Bronchial epithelial cell (primary cell): ENCODE measurements around the gene GPR31. TPM values are rescaled to one million over a fixed set of nuclear protein-coding genes. Genes with fewer than 3 reads are reported as not detected.

Experiments
- DNase-seq: peaks from one replicate; pipeline ENCODE4 v3.0.0-alpha.2; 2010; ENCODE audit warnings: low read depth
- FAIRE-seq: peaks from 2 replicates; lab custom pipeline; 2011; peaks lifted over from hg19 to GRCh38; lab: Jason Lieb, UNC
- H3K27me3 ChIP-seq: 2 replicates; pipeline ENCODE4 v1.5.1; 2011; ENCODE audit warnings: low read length; ENCODE audit not compliant: control insufficient read depth, insufficient read depth
- H3K36me3 ChIP-seq: 2 replicates; pipeline ENCODE4 v1.5.1; 2011; ENCODE audit warnings: low read length; ENCODE audit not compliant: control insufficient read depth, insufficient read depth
- H3K4me3 ChIP-seq: 2 replicates; pipeline ENCODE4 v1.5.1; 2011; ENCODE audit warnings: mild to moderate bottlenecking, low read depth, low read length, control low read depth
- CTCF ChIP-seq: IDR thresholded peaks from 2 replicates; pipeline ENCODE4 v1.5.1; 2011; ENCODE audit warnings: mild to moderate bottlenecking, moderate library complexity, low read length, control low read depth, inconsistent platforms; ENCODE audit not compliant: insufficient read depth, severe bottlenecking
- total RNA-seq: library from RNA; depleted of rRNA; stranded (reverse); fragments of >200 nt; gene quantifications from 2 replicates; pipeline ENCODE4 v1.2.1, GENCODE V29; 2014

Gene GPR31
- total RNA-seq, 1 donor from 2014 or later, result not detected

GRCh38 chr6:167143041-167143440 lies 14.7 kb downstream of the GPR31 start:
- no peak for FAIRE-seq
- Histone ChIP-seq H3K4me3 (no peak overlapping the region), H3K27me3 (no peaks in the 10 kb centered on the region), H3K36me3 (no peaks in the 10 kb centered on the region)
- TF ChIP-seq CTCF, result no peak
- DNase-seq, result no peak

- TF ChIP-seq CTCF, result no peak
- Histone ChIP-seq H3K36me3 (no peaks in the 10 kb centered on the region), H3K4me3 (no peak overlapping the region), H3K27me3 (no peaks in the 10 kb centered on the region)
- DNase-seq, result no peak
- FAIRE-seq, result no peak
Observed at GRCh38 chr6:167142433-167142761, 15.4 kb downstream of the GPR31 start.

GRCh38 chr6:167141667-167142432 lies 15.9 kb downstream of the GPR31 start:
- Histone ChIP-seq H3K36me3 (no peaks in the 10 kb centered on the region), H3K27me3 (no peaks in the 10 kb centered on the region), H3K4me3 (no peak overlapping the region)
- FAIRE-seq (no peak), DNase-seq (peak; percentile 16)
- TF ChIP-seq CTCF, result peak; percentile 88

- TF ChIP-seq CTCF, result no peak
- no peaks in the 10 kb centered on the region for H3K36me3 ChIP-seq
- DNase-seq (peak; percentile 55), FAIRE-seq (no peak)
- no peaks in the 10 kb centered on the region for H3K27me3 ChIP-seq
- H3K4me3 ChIP-seq, result no peak overlapping the region
Observed at GRCh38 chr6:167140589-167141474, 16.9 kb downstream of the GPR31 start.

GRCh38 chr6:167139761-167140160 lies 18.0 kb downstream of the GPR31 start:
- FAIRE-seq, result no peak
- H3K36me3 ChIP-seq, result no peaks in the 10 kb centered on the region
- no peak overlapping the region for H3K4me3 ChIP-seq
- DNase-seq, result no peak
- TF ChIP-seq CTCF, result no peak
- no peaks in the 10 kb centered on the region for H3K27me3 ChIP-seq
